PFSK-1 (cell line): ENCODE measurements around the gene NKAIN1.

ENCODE experiments used
- FOXP2 ChIP-seq: optimal IDR thresholded peaks from 2 replicates; pipeline ENCODE3; 2011; ENCODE audit warnings: borderline replicate concordance, control low read depth, inconsistent platforms; ENCODE audit not compliant: insufficient read depth; ENCODE audit errors: extremely low read length, extremely low read depth
- POLR2AphosphoS5 ChIP-seq: IDR thresholded peaks from 2 replicates; pipeline ENCODE4 v1.6.1; 2012; ENCODE audit warnings: low read depth, mild to moderate bottlenecking, control low read depth, low read length, moderate library complexity
- SIN3A ChIP-seq: IDR thresholded peaks from 2 replicates; pipeline ENCODE4 v1.6.1; 2012; ENCODE audit warnings: mild to moderate bottlenecking, low read length, moderate library complexity, borderline replicate concordance; ENCODE audit not compliant: insufficient read depth
- TAF1 ChIP-seq: IDR thresholded peaks from 2 replicates; pipeline ENCODE4 v1.6.1; 2012; ENCODE audit warnings: low read length, control low read depth, borderline replicate concordance; ENCODE audit not compliant: insufficient read depth
- TF ChIP-seq, protein P1 (sequence below), 2 experiments: IDR thresholded peaks; 2 replicates each; pipeline versions ENCODE4 v1.6.1 to v1.8.0; 2011 to 2012; ENCODE audit warnings: low read depth in 2 of 2, low read length in 2 of 2, control low read depth in 1 of 2, inconsistent platforms in 1 of 2, mild to moderate bottlenecking in 1 of 2, moderate library complexity in 1 of 2; ENCODE audit not compliant: insufficient read depth in 1 of 2

DNA sequence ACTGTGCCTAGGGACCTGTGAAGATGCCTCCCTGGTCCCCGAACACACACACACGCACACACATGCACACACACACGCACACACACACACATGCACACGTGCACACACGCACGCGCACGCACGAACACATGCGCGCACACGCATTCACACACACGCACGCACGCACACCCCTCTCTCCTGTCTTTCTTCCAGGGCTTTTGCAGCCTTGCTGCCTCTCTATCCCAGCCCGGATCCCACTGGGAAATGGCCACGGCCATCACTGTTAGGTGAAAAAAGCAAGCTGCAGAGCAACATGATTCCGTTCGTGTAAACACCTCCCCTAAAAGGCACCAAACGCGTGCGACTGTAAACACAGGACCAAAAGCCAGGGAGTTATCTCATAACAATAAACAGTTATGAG, 39.7 kb downstream of the NKAIN1 start:
- no peak for TF ChIP-seq POLR2AphosphoS5
- TF ChIP-seq, protein P1, sequence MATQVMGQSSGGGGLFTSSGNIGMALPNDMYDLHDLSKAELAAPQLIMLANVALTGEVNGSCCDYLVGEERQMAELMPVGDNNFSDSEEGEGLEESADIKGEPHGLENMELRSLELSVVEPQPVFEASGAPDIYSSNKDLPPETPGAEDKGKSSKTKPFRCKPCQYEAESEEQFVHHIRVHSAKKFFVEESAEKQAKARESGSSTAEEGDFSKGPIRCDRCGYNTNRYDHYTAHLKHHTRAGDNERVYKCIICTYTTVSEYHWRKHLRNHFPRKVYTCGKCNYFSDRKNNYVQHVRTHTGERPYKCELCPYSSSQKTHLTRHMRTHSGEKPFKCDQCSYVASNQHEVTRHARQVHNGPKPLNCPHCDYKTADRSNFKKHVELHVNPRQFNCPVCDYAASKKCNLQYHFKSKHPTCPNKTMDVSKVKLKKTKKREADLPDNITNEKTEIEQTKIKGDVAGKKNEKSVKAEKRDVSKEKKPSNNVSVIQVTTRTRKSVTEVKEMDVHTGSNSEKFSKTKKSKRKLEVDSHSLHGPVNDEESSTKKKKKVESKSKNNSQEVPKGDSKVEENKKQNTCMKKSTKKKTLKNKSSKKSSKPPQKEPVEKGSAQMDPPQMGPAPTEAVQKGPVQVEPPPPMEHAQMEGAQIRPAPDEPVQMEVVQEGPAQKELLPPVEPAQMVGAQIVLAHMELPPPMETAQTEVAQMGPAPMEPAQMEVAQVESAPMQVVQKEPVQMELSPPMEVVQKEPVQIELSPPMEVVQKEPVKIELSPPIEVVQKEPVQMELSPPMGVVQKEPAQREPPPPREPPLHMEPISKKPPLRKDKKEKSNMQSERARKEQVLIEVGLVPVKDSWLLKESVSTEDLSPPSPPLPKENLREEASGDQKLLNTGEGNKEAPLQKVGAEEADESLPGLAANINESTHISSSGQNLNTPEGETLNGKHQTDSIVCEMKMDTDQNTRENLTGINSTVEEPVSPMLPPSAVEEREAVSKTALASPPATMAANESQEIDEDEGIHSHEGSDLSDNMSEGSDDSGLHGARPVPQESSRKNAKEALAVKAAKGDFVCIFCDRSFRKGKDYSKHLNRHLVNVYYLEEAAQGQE (IDR thresholded peaks at IDR 0.05; ENCODE audit: insufficient read depth in 1 of 2, low read depth in 2 of 2, low read length in 2 of 2) = no peak
- no peak for TF ChIP-seq TAF1
- no peak for TF ChIP-seq SIN3A
- TF ChIP-seq FOXP2 = no peak
